ENCODE measurements around the gene CPEB2.
A peak's percentile ranks its signal among the peaks of the same experiment; 100 is the strongest.

CPEB2 gene

DNA sequence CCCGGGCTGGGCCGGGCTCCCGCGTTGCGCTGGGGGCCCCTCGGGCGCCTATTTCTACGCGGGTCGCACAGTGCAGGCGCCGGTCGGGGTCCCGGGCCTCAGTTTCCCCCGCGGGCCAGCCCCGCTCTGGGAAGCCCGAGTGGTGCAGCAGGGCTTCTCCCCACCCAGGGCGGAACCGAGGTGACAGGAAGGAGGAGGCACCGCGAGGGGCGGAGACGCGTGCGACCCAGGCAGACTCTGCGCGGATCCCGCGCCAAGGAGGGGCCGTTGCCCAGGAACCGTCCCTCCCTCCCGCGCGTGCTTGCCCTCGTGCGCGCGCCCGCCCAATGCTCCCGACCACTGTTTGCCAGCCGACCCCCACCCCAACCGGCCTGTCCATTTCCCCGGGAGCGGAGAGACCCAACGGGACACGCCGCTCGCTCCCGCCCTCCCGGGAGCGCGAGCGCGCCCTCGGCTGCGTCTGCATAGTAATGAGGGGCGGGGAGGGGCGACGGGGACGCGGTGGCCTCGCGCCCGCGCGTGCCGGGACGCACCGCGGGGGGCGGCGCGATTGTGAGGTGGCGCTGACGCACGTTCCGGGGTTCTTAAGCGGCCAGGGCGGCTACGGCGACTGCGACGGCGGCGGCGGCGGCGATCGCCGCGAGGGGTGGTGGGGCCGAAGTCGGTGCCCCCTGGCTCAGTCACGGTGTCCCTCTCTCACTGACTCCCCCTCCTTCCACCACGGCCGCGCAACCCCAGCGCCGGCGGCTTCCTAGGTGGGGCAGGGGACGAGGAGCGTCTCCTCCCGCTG lies at the start of gene CPEB2:
Gene CPEB2, plus strand, starts transcription at position 613 of the 790 bp plus-strand sequence. CDS start 193 bp downstream, outside the sequence.
- DNase-seq = peak; percentile 85 to 88

DNA sequence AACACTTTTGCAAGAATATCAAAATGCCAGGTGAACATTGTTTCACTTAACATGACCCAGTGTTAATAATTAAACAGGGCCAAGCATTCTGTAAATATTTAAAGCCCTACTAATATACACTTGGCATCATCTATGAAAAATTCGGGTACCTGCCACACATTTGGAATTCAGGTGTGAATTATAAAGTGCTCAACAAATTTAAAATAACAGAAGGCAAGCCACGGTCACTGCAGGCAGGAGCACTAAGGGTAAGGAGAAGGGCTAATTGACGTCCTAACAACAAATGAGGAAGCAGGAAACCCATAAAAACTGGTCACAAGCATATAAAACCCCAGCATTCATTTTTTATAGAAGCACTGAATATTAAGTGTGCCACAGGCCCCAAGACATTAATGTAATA lies 43.8 kb upstream of the CPEB2 start:
- no peak for DNase-seq

DNA sequence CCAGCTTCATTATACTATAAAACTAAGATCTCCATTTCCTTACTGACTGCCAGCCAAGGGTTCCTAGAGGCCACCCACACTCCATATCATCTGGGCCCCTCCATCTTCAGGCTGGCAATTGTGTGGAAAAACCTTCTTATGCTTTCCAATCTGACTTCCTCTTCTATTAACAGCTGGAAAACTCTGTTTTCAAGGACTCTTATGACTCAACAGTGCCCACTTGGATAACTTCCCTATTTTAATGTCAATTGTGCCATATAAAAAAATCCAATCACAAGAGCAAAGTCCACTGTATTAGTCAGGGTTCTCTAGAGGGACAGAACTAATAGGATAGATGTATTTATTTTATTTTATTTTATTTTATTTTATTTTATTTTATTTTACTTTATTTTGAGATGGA lies 41.0 kb upstream of the CPEB2 start:
- DNase-seq = no peak

DNA sequence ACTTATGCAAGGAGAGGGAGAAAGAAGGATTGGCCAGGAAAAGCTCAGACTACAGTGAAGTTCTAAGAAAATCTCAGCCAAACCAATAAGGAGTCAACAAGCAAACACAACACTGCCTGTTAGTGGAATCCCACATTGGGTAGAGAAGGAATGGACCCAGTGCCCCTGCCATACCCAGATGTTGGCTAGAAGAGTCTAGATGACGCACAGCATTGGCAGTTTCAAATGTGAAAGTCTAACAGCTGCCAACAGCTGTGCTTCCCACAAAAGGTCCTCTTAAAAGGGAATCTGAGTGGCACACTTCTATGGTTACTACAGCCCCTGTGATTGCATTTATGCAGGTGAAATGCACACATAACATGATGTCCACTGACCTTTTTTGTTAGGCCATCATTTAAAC lies 37.2 kb upstream of the CPEB2 start:
- DNase-seq = no peak

DNA sequence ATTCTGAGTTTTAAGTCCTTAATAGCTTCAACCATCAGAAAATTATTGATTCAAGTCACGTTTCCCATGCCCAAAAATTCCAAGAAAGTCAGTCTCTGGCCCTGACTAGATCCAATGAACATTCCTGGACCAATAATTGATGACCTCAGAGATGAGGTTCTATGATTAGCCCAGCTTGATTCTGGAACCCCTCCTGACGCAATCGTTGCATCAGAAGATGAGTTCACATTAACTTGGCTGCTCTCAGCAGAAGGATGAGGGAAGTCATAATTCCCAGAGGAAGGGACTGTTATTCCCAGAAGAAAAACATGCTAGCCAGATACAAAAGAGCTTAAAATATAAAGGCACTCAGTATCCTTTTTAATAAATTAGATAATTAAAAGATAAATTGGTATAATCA lies 34.3 kb upstream of the CPEB2 start:
- DNase-seq = no peak

DNA sequence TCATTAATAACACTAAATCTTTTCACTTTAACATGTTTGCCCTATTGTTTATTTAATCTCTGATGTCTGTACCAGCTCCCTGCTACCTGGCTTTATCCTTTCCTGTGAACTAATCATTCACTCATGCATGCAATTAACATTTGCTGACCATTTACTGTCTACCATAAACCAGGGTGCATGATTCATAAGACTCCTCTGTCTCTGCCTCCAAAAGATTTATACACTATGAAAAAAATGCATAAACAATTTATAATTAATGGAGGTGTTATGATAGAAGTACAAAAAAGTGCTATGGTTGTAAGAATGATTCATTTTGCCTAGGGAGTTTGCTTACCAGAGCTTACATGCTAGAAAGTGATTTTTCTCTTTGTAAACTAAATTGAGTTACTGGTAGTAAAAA lies 24.5 kb upstream of the CPEB2 start:
- DNase-seq = no peak

DNA sequence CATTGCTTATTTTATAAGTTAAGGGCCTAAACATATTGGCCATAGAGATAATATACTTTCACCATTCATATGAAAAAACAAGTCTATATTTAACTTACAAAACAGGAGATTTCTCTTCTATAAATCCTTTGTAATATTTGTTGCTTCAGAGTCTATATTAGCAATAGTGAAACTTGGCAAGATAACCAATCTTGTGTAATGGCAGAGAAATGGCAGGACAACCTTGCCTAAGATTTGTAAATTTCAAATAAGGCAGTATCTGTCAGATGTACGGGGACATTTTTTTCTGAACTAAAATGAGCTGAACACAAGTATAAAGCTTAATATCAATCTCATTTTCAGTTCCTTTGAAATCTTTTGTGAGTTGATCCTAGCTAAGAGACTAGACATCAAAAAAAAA lies 17.8 kb upstream of the CPEB2 start:
- no peak for DNase-seq

DNA sequence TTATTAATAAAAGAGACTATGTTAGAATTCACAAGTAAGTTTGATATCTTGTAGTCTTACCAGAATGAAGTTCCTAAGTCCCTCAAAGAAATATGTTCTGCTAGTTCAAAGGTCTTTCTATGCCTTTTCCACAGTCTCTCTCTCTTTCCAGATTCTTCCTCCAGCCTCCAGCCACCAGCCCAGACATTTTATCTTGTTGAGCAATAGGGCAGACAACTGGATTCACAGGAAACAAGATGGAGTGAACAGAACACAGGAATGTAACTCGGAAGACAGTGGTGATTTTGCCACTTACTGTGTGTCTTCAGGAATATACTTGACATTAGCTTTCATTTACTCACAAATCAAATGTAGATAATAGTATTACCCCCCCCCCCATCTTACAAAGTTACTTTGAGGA lies 17.1 kb upstream of the CPEB2 start:
- DNase-seq = no peak

DNA sequence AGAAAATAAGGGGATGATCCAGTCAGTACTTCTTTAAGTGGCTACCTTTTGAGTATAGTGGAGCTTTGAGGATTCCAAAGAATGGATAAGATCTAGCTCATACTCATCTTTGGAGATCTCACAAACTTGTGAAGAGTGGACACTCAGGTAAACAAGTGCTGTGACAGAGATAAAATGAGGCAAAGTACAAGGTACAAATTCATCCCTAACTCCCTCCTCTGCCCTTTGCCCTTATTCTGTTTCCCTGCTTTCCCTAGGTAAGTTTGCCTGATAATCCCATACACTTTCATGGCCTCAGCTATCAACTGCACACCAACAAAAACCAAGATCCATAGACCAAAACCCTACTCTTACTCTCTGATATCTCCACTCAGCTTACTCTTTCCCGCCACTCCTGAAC lies 16.4 kb upstream of the CPEB2 start:
- no peak for DNase-seq

DNA sequence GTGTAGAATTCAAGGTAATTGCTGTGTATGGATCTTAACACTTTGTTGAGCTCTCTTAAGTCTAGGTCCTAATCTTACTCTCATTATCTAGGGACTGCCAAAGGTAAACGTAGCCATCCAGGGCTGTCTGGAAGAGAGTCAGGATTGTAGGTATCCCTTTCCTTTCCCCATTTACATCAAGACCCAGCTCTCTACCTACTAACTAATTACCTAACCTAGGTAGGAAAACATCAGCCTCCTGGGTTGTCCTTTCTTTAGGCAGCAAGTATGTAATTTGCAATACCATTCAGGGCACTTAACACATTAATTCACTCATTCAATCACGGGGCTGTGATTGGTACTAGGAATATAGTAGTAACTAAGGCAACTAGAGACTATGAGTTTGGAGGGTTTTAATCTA lies 15.2 kb upstream of the CPEB2 start:
- no peak for DNase-seq

DNA sequence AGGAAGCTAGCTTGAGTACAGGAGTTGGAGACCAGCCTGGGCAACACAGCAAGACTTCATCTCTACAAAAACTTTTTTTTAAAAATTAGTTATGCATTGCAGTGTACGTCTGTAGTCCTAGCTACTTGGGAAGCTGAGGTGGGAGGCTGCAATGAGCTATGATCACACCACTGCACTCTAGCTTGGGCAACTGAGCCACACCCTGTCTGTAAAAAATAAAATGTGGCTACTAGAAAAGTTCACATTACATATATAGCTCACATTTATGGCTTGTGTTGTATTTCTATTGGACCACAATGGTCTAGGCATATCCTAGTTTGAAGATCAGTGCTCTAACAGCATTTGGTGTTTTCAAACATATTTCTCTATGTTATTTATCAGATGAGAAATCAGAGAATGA lies 11.8 kb upstream of the CPEB2 start:
- DNase-seq = no peak

DNA sequence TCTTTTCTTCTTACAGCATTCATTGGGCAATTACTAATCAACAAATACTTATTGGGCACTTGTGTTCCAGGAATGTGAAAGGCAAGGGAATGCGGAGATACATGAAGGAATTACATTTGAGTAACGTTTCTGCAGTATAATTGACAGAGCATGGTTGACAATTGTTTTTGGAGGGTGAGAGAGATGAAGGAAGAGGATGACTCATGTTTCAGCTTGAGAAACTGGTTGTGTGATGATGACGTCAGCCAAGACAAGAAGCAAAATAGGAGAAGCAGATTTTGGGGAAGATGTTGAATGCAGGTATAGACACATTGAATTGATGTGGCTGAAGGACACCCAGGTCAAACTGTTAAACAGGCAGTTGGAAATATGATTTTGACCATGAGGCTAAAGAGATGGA lies 8.0 kb upstream of the CPEB2 start:
- DNase-seq = no peak

DNA sequence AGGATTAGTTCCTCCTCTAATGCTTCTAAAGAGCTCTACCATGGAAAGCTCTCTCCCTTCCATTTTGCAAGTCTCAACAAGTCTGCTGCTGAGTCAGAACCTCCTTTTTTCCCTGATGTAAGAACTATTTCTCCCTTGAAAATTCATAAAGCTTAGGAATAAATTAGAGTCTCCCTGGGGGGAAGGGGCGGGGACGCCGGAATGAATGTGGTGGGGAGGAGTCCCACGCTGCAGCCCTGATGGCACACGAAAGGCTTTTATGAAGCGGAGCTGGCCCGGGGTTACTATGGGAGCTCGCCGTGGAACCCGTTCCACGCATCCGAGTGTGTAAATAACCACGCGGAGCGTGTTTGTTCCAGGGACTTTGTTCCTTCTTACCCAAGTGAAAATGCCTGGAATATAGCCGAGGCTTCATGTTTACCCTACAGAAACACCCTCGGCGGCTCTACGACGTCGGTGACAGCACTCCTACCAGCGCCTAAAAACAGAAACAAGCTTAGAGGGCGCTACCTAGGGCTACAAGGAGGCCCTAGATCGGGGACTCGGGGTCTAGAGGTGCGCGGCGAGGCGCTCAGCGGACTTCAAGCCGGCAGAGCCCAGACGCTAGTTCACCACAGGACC lies 923 bp upstream of the CPEB2 start:
- DNase-seq = peak; percentile 26 to 29

DNA sequence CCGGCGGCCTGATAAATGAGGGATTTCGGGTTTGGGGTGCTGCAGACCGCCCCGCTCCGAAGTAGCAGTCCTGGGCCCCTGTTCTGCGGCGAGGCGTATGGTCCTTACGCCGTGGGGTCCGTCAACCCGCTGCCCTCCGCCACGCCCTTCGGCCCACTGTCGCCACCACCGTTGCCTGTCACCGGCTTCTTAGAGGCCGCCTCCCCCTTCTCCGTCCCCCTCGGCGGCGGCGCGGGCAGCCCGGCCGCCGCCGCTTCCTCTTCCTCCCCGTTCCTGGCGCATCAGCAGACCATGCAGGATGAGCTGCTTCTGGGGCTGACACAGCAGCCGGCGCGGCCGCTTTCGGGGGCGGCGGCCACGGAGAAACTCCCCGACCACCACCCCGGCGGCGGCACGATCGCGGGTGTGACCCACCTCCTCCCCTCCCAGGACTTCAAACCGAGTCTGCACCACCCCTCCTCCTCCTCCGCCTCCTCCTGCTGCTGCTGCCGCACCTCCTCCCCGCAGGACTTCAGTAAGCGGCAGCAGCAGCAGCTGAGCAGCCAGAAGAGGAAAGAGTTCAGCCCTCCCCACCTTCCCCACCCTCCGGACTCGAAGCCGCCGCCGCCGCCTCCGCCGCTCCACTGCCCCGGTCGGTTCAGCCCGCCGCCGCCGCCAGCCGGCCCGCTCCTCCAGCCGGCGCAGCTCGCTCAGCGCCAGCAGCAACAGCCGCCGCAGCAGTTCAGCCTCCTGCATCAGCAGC lies 549 bp downstream of the CPEB2 start:
- DNase-seq = peak; percentile 56 to 59

DNA sequence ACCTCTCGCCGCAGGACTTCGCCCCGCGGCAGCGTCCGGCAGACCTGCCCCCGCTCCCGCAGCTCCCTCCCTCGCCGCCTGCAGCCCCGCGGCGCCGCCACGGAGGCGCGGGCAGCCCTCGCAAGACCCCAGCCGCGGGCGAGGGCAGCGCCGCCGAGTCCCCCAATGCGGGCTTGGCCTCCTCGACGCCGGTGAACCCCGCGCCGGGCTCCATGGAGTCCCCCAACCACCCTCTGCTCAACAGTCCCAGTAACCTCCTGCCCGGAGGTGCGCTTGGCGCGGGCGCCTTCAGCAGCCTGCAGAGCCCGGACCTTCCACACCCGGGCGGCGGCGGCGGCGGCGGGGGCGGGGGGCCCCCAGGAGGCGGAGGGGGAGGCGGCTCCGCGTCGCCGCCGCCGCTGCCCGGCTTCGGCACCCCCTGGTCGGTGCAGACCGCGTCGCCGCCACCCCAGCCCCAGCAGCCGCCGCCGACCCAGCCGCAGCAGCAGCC lies 1.2 kb downstream of the CPEB2 start:
- DNase-seq = peak; percentile 36 to 37

DNA sequence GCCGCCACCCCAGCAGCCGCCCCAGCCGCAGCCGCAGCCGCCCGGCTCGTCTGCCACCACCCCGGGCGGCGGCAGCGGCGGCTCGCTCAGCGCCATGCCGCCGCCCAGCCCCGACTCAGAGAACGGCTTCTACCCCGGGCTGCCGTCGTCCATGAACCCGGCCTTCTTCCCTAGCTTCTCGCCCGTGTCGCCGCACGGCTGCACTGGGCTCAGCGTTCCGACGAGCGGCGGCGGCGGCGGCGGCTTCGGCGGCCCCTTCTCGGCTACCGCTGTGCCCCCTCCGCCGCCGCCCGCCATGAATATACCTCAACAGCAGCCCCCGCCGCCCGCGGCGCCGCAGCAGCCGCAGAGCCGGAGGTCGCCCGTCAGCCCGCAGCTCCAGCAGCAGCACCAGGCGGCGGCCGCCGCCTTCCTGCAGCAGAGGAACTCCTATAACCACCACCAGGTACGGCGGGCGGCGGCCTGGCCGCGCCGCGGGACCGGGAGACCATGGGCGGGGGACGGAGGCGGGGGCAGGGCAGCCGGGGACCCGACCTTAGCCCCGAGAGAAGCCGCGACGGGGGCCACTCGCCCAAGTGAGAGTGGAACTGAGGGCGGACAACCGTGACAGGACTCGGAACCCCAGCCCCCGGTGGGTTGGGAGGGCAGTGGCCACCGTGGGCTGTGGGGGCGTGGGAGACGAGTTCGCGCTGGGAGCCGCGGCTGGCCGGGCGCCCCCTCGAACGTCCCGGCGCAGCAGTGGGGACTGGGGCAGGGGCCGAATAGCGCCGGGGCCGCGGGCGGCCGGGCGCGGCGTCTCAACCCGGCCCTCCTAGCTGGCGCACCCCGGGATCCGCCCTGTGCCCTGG lies 1.8 kb downstream of the CPEB2 start:
- DNase-seq = peak; percentile 31 to 32

DNA sequence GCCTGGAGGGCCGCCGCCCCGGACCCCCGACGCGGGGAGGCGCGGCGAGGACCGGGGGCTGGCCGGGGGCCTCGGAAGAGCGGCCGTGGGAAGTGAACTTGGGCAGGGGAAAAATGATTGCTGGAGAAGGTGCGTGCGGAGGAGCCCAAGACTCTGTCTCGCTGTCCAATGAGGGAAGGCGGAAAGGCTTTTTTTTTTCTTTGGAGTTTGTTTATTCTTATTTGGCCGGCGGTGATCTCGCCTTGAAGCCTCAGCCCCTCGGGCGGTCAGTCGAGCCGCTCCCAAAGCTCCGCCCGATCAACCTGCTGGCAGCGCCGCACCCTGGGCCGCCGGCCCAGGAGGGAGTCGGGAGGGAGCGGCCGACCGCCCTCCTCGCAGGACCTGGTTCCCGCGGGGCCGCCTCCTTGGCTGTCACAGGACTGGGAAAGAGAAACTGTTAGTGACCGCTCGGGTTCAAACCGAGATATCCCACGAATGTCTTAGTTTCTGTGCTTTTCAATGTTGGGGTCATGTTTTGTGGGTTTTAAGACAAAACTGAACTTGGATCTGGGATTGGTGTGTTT lies 2.5 kb downstream of the CPEB2 start:
- peak; percentile 28 to 34 for DNase-seq

DNA sequence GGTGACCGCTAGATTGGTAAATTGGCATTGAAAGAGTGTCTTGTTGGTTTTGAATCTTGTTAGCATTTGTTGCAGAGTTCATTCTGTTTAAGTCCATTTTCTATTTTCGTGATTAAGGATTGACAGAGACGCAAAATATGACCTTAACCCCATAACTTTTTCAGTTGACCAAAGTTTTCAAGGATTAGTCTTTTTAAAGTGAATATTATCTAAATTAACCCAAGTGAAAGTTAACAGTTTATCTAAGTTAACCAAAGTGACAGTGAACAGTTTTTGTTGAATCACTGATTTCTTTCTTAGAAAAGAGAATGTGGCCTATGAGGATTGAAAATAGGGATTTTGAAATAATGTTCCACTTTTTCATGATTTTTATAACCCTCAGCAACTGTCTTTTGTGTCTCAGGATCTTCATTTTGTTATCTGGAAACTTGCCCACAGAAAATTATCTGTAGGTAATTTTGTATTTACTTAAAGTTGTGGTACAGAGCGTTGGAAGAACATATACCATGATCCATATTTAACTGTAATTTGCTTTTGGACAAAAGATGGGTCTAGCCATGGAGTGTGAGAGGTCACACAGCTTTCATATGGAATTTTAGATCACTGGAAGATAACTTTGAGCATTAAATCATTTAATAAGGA lies 3.3 kb downstream of the CPEB2 start:
- DNase-seq = no peak

DNA sequence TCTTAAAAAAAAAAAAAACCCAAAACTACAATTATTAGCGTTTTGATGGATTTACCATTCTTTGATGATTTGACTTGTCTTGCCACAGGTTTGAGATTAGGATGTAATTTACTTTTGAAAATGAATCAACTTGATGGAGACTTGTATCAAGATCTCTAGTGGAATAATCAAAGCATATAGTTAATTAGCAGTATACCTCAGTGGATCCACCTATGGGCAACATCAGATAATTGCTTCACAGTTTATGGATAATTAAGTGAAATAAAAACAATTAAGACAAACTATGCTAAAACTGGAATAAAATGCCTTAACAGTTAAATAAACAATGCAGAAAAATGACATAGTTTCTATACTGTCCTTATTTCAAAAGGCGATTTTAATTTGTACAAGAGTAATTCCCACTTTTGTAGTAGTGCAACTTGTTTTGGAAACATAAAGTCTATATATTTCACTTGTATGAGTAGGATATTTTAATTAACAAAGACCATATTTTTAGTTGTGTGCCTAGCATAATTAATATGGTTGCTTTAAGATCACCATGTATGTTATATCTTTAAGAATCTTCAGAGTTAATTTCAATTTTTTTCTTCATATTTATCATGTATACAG lies 4.2 kb downstream of the CPEB2 start:
- DNase-seq = no peak

DNA sequence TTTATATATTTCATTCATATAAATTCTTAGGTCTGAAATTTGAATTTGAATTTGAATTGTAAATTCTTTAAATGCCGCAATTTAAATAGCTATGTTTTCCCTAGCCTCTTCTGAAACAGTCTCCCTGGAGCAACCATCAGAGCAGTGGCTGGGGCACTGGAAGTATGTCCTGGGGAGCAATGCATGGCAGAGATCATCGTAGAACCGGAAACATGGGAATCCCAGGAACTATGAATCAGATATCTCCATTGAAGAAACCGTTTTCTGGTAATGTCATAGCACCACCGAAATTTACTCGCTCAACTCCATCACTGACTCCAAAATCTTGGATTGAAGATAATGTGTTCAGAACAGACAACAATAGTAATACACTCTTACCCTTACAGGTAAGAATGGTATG lies 4.9 kb downstream of the CPEB2 start:
- no peak for DNase-seq

DNA sequence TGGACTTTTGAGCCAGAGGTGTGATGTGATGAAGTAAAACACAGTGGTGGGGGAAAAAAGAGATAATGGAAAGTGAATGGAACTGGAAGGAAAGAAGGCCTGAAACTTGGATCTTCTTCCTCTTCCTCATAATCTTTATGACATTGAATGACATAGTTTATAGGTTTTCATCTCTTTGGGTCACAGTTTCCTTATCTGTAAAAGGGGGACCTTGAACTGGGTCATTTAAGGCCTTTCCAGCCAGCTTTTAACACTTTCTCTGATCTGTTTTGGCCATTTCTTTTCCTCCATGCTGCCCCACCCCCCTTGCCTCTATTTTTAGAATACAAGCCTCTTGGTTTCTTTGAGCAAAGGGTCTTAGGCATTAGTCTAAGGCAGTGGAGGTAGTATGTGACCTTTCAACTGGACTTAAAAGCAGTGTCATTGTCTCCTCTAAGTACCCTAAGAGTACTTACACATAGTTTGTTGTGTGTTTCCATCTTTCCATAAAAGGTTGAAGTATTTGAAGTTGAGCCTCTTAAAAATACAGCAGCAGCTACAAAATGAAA lies 7.8 kb downstream of the CPEB2 start:
- no peak for DNase-seq

All from stimulated activated CD4-positive, alpha-beta T cell treated with anti-CD3 and anti-CD28 coated beads, Interleukin-2, amount 100 ng/mL, for 48 hours (primary cell).